Kidney (tissue), 14 donors: ENCODE measurements around the gene SACM1L. TPM values are rescaled to one million over a fixed set of nuclear protein-coding genes. Genes with fewer than 3 reads are reported as not detected.

Experiments used
- DNase-seq, 5 donors: peaks; one replicate each; pipeline ENCODE4 v3.0.0-alpha.2; 2013 to 2020
- FAIRE-seq: peaks from 2 replicates; lab custom pipeline; 2012; peaks lifted over from hg19 to GRCh38; lab: Jason Lieb, UNC
- H3K27ac ChIP-seq, 2 donors: one replicate each; pipeline ENCODE4 v1.7.0; 2013; ENCODE audit warnings: low read depth in 2 of 2, low read length in 2 of 2, inconsistent platforms in 1 of 2
- H3K27me3 ChIP-seq: one replicate; pipeline ENCODE4 v1.7.1; 2013; ENCODE audit warnings: low read length, inconsistent platforms; ENCODE audit not compliant: control insufficient read depth, insufficient read depth
- H3K36me3 ChIP-seq, 3 donors: one replicate each; pipeline versions ENCODE4 v1.7.0 to v1.7.1; 2013; ENCODE audit warnings: low read length in 3 of 3, control low read depth in 1 of 3, inconsistent platforms in 1 of 3; ENCODE audit not compliant: insufficient read depth in 3 of 3, control insufficient read depth in 2 of 3
- H3K4me1 ChIP-seq, 3 donors: one replicate each; pipeline versions ENCODE4 v1.7.0 to v1.7.1; 2013; ENCODE audit warnings: low read length in 3 of 3, inconsistent platforms in 1 of 3, low read depth in 1 of 3; ENCODE audit not compliant: control insufficient read depth in 2 of 3, insufficient read depth in 2 of 3
- H3K4me3 ChIP-seq, 3 donors: one replicate each; pipeline versions ENCODE4 v1.7.0 to v1.8.1; 2013; ENCODE audit warnings: low read length in 3 of 3, control low read depth in 1 of 3, inconsistent platforms in 1 of 3
- H3K9ac ChIP-seq, 3 donors: one replicate each; pipeline versions ENCODE4 v1.7.0 to v1.7.1; 2013; ENCODE audit warnings: low read length in 3 of 3, control low read depth in 1 of 3, inconsistent platforms in 1 of 3
- H3K9me3 ChIP-seq, 3 donors: one replicate each; pipeline versions ENCODE4 v1.7.0 to v1.7.1; 2013; ENCODE audit warnings: low read length in 3 of 3, control low read depth in 1 of 3, inconsistent platforms in 1 of 3; ENCODE audit not compliant: control insufficient read depth in 2 of 3, insufficient read depth in 1 of 3
- CTCF ChIP-seq: IDR thresholded peaks from 3 replicates; pipeline ENCODE4 v1.5.1; 2012; ENCODE audit warnings: mild to moderate bottlenecking, moderate library complexity, borderline replicate concordance; ENCODE audit not compliant: insufficient read depth; ENCODE audit errors: extremely low read depth
- intact Hi-C: fragments of 100-400 bp; cut with DNase I; formaldehyde crosslinking; loops from one replicate; pipeline ENCODE4 v1.11.1; 2022
- polyA plus RNA-seq: library from polyadenylated mRNA; stranded (reverse); fragments of 350-450 nt; fragmentation: Illumina TruSeq; extraction: RNeasy Lipid Tissue Mini Kit (QIAGEN cat#74804); gene quantifications from one replicate; pipeline ENCODE4 v1.2.3, GENCODE V29; 2014; ENCODE audit warnings: low read depth, low replicate concordance; ENCODE audit not compliant: insufficient read depth
- total RNA-seq: library from RNA; stranded (reverse); fragmentation: NEBNext Ultra II Directional; extraction: Animal tissue kit (Norgen Biotek cat#: 25700); gene quantifications from one replicate; pipeline ENCODE4 v1.2.1, GENCODE V29; 2021
- donor health status: control.
- donor health status: control.
- donor health status: control.
- donor health status: control.
- donor health status: control.
- donor health status: DM: yes; HTN: yes; CAD: no.
- donor health status: Normal renal cell carcinoma (clear cell type).

Gene SACM1L
- total and polyA plus RNA-seq, 2 donors from 2014 or later, result 27.1 to 53.1 TPM

- Histone ChIP-seq H3K4me3 (no peak overlapping the region), H3K27me3 (no peaks in the 10 kb centered on the region), H3K9ac (no peak overlapping the region), H3K4me1 (no peaks in the 10 kb centered on the region), H3K27ac (no peak overlapping the region), H3K9me3 (no peaks in the 10 kb centered on the region), H3K36me3 (no peaks in the 10 kb centered on the region)
- no peak for FAIRE-seq
- TF ChIP-seq CTCF, result no peak
- DNase-seq, result no peak
- intact Hi-C loops, result no loop called here
Measured at GRCh38 chr3:45772341-45773035, 83.3 kb downstream of the SACM1L start.

DNA sequence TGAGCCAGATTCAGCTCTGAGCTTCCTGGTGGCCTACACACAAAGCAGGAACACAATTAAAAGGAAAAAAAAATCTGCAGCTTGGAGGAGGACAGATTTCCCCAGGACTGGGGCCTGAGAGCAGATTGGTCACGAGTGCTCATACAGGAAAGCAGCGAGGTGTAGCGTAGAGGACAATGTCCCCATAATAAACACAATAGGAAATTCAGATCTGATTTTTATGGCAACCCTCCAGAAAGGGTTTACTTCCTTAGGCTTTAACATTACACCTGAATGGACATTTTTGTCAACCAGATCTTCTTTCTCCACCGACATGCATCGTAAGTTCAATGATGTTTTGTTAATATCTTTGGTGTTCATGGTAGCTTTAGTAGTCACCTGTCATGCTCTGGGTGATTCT, 83.9 kb downstream of the SACM1L start:
- no peak for DNase-seq
- intact Hi-C loops, result no loop called here
- no peak for FAIRE-seq

DNA sequence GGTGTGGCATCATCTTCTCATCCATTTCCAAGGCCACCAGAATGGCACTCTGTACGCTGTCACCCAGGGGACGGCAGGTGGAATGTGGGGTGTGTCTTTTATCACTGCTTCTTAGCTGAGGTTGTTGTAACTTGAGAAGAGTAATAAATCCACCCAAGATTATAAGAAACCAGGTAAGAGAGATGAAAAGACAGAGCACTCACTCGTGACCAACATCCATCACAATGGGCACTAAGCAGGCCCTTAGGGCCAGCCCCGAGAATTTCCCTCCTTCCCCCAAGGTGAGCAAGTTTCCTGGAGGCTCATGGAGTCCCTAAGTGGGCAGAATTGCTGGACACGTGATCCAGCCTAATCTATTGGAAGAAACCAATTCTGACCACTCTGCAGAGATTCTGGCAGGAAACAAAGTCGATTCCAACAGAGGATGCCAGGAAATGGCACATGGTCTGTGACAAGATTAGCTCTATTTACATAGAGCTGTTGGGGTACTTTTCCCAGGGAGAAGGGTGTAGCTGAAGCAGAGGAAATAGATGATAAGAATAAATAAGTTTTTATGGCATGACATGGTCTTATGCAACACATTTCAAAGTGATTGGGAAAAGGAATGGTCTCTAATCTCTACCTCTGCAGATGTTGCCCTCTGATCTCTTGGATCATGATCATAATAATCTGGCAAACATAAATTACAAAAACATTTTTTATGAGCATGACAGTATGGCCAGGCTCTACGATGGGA, 84.7 kb downstream of the SACM1L start:
- intact Hi-C loops, result no loop called here
- Histone ChIP-seq H3K27me3 (no peaks in the 10 kb centered on the region), H3K9me3 (no peaks in the 10 kb centered on the region), H3K4me3 (no peak overlapping the region), H3K27ac (no peak overlapping the region), H3K36me3 (no peaks in the 10 kb centered on the region), H3K4me1 (no peaks in the 10 kb centered on the region), H3K9ac (no peak overlapping the region)
- no peak for TF ChIP-seq CTCF
- no peak for FAIRE-seq
- DNase-seq, result no peak

More for the DNA sequence above, 83.9 kb downstream of the SACM1L start:
- TF ChIP-seq CTCF, result no peak
- Histone ChIP-seq H3K36me3 (no peaks in the 10 kb centered on the region), H3K27ac (no peak overlapping the region), H3K27me3 (no peaks in the 10 kb centered on the region), H3K9ac (no peak overlapping the region), H3K9me3 (no peaks in the 10 kb centered on the region), H3K4me3 (no peak overlapping the region), H3K4me1 (no peaks in the 10 kb centered on the region)
